ENCODE measurements around the gene CLCN2. TPM values are rescaled to one million over a fixed set of nuclear protein-coding genes. Genes with fewer than 3 reads are reported as not detected.
A peak's percentile ranks its signal among the peaks of the same experiment; 100 is the strongest.

Gene CLCN2
- total RNA-seq, 2 experiments from 2014 or later, result 4.7 to 4.8 TPM

GRCh38 chr3:184328516-184328915 is 32.9 kb downstream of the CLCN2 start:
- no peaks in the 10 kb centered on the region for H3K27me3 Mint-ChIP-seq (ENCODE audit: low read depth)
- peaks cover 19% of the 10 kb centered on the region for H3K4me1 Mint-ChIP-seq (ENCODE audit: low read depth)
- ChIA-PET POLR2A (interaction anchor here (0.9 kb wide), 1 partner anchor 8 kb away, joined by 3 read pairs; no protein-coding TSS in a partner anchor), CTCF (no interaction called here)
- no peak for ATAC-seq
- DNase-seq, result no peak
- peak overlapping the region; percentile 18 for H3K27ac Mint-ChIP-seq
- no peaks in the 10 kb centered on the region for H3K9me3 Mint-ChIP-seq (ENCODE audit: insufficient read depth)
- no peak overlapping the region for H3K4me3 Mint-ChIP-seq
- peaks cover 90% of the 10 kb centered on the region for H3K36me3 Mint-ChIP-seq (ENCODE audit: low read depth)

- DNase-seq (no peak), ATAC-seq (no peak)
- H3K4me3 Mint-ChIP-seq, result no peak overlapping the region
- H3K27ac Mint-ChIP-seq, result no peak overlapping the region
- ChIA-PET CTCF (interaction anchor here (0.8 kb wide), 1 partner anchor 27 kb away, joined by 4 read pairs; no protein-coding TSS in a partner anchor), POLR2A (interaction anchor here (0.6 kb wide), 2 partner anchors 9 to 10 kb away, joined by 3 read pairs; partner anchors contain the start of gene FAM131A)
- H3K27me3 Mint-ChIP-seq (ENCODE audit: low read depth), result no peaks in the 10 kb centered on the region
- H3K4me1 Mint-ChIP-seq (ENCODE audit: low read depth), result peaks cover 6% of the 10 kb centered on the region
- H3K9me3 Mint-ChIP-seq (ENCODE audit: insufficient read depth), result no peaks in the 10 kb centered on the region
- H3K36me3 Mint-ChIP-seq (ENCODE audit: low read depth), result peaks cover 89% of the 10 kb centered on the region
These were observed 34.2 kb downstream of the CLCN2 start for GRCh38 chr3:184327171-184327570.

DNA sequence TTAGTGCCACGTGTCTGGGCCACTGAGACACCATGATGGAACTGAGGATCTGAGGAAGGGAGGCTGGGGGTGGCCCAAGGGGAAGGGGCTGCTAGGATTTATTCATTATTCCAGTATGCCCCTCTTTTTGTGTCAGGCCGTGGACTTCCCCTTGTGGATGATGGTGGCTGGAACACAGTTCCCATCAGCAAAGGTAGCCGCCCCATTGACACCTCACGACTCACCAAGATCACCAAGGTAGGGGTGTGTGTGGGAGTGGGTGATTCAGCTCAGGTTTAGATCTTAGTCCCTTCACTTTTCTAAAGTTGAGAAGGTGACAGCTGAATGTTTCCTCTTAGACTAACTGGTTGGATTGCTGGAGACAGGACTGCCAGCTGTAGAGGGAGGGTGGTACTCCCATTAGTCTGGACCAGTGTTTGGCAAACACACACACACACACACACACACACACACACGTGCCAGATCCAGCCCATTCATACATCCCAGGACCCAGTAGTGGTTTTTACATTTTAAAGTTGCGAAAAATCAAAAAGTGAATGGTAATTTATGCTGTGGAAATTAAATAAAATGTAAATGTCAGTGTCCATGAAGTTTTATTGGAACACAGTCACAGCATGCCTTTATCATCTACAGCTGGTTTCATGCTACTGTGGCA is 35.6 kb downstream of the CLCN2 start:
- ATAC-seq (no peak), DNase-seq (no peak)
- CTCF ChIA-PET, result no interaction called here
- peaks cover 90% of the 10 kb centered on the region for H3K36me3 Mint-ChIP-seq (ENCODE audit: low read depth)
- H3K27me3 Mint-ChIP-seq (ENCODE audit: low read depth), result no peaks in the 10 kb centered on the region
- no peak overlapping the region for H3K27ac Mint-ChIP-seq
- H3K4me1 Mint-ChIP-seq (ENCODE audit: low read depth), result peaks cover 2% of the 10 kb centered on the region
- H3K4me3 Mint-ChIP-seq, result no peak overlapping the region
- POLR2A ChIA-PET, result no interaction called here
- H3K9me3 Mint-ChIP-seq (ENCODE audit: insufficient read depth), result no peaks in the 10 kb centered on the region

DNA sequence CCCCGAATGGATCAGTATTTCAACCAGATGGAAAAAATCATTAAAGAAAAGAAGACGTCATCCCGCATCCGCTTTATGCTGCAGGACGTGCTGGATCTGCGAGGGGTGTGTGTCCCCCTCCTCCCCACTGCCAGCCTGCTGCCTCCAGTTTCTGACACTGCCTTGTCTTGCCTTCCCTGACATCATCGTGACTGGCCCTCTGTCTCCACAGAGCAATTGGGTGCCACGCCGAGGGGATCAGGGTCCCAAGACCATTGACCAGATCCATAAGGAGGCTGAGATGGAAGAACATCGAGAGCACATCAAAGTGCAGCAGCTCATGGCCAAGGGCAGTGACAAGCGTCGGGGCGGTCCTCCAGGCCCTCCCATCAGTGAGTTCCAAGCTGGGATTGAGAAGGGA is 36.1 kb downstream of the CLCN2 start:
- Mint-ChIP-seq H3K27ac (no peak overlapping the region), H3K9me3 (ENCODE audit: insufficient read depth) (no peaks in the 10 kb centered on the region), H3K27me3 (ENCODE audit: low read depth) (no peaks in the 10 kb centered on the region), H3K4me3 (no peak overlapping the region), H3K36me3 (ENCODE audit: low read depth) (peaks cover 91% of the 10 kb centered on the region), H3K4me1 (ENCODE audit: low read depth) (peaks cover 2% of the 10 kb centered on the region)
- DNase-seq (no peak), ATAC-seq (no peak)
- CTCF ChIA-PET, result no interaction called here
- POLR2A ChIA-PET, result no interaction called here

- Mint-ChIP-seq H3K9me3 (ENCODE audit: insufficient read depth) (no peaks in the 10 kb centered on the region), H3K27ac (no peak overlapping the region)
- CTCF ChIA-PET, result no interaction called here
These were observed 37.7 kb downstream of the CLCN2 start for GRCh38 chr3:184323696-184324095.

GRCh38 chr3:184322731-184323487 is 38.5 kb downstream of the CLCN2 start:
- no peaks in the 10 kb centered on the region for H3K9me3 Mint-ChIP-seq (ENCODE audit: insufficient read depth)
- POLR2A ChIA-PET, result no interaction called here
- H3K36me3 Mint-ChIP-seq (ENCODE audit: low read depth), result peaks cover 83% of the 10 kb centered on the region
- CTCF ChIA-PET, result no interaction called here
- H3K27ac Mint-ChIP-seq, result no peak overlapping the region
- ATAC-seq (no peak), DNase-seq (no peak)
- no peak overlapping the region for H3K4me3 Mint-ChIP-seq
- no peaks in the 10 kb centered on the region for H3K27me3 Mint-ChIP-seq (ENCODE audit: low read depth)
- peaks cover 13% of the 10 kb centered on the region for H3K4me1 Mint-ChIP-seq (ENCODE audit: low read depth)

More at GRCh38 chr3:184323696-184324095, 37.7 kb downstream of the CLCN2 start:
- DNase-seq (no peak), ATAC-seq (no peak)
- Mint-ChIP-seq H3K36me3 (ENCODE audit: low read depth) (peaks cover 87% of the 10 kb centered on the region), H3K4me1 (ENCODE audit: low read depth) (peaks cover 10% of the 10 kb centered on the region), H3K27me3 (ENCODE audit: low read depth) (no peaks in the 10 kb centered on the region), H3K4me3 (no peak overlapping the region)
- POLR2A ChIA-PET, result interaction anchor here (1.1 kb wide), 1 partner anchor 30 kb away, joined by 3 read pairs; no protein-coding TSS in a partner anchor

- no peaks in the 10 kb centered on the region for H3K9me3 Mint-ChIP-seq (ENCODE audit: insufficient read depth)
- H3K4me3 Mint-ChIP-seq, result no peak overlapping the region
- H3K36me3 Mint-ChIP-seq (ENCODE audit: low read depth), result peaks cover 83% of the 10 kb centered on the region
- H3K4me1 Mint-ChIP-seq (ENCODE audit: low read depth), result peaks cover 25% of the 10 kb centered on the region
- CTCF ChIA-PET, result interaction anchor here (1.4 kb wide), 1 partner anchor 16 kb away, joined by 4 read pairs; no protein-coding TSS in a partner anchor
- POLR2A ChIA-PET, result no interaction called here
- no peak overlapping the region for H3K27ac Mint-ChIP-seq
- no peaks in the 10 kb centered on the region for H3K27me3 Mint-ChIP-seq (ENCODE audit: low read depth)
- DNase-seq (no peak), ATAC-seq (no peak)
These were observed 39.7 kb downstream of the CLCN2 start for GRCh38 chr3:184321666-184322065.

GRCh38 chr3:184320104-184320445 is 41.3 kb downstream of the CLCN2 start:
- no peaks in the 10 kb centered on the region for H3K9me3 Mint-ChIP-seq (ENCODE audit: insufficient read depth)
- ATAC-seq (no peak), DNase-seq (no peak)
- H3K36me3 Mint-ChIP-seq (ENCODE audit: low read depth), result peaks cover 76% of the 10 kb centered on the region
- peaks cover 31% of the 10 kb centered on the region for H3K4me1 Mint-ChIP-seq (ENCODE audit: low read depth)
- H3K4me3 Mint-ChIP-seq, result no peak overlapping the region
- no peak overlapping the region for H3K27ac Mint-ChIP-seq
- H3K27me3 Mint-ChIP-seq (ENCODE audit: low read depth), result no peaks in the 10 kb centered on the region
- ChIA-PET POLR2A (interaction anchor here (1.2 kb wide), 1 partner anchor 8 kb away, joined by 3 read pairs; no protein-coding TSS in a partner anchor), CTCF (no interaction called here)

DNA sequence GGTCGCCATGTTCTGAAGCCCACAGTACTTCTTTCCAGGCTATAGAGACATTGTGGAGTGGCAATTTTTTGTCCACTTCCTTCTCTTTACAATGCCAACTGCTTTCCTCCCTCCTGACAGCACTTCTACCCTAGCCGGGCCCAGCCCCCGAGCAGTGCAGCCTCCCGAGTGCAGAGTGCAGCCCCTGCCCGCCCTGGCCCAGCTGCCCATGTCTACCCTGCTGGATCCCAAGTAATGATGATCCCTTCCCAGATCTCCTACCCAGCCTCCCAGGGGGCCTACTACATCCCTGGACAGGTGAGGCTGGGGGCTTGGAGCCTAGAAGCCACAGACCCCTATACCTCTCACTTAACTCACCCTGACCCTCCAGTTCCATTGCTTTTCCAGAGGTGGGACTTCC is 44.2 kb downstream of the CLCN2 start:
- DNase-seq (no peak), ATAC-seq (no peak)
- peaks cover 50% of the 10 kb centered on the region for H3K36me3 Mint-ChIP-seq (ENCODE audit: low read depth)
- H3K27ac Mint-ChIP-seq, result peak overlapping the region; percentile 32
- H3K27me3 Mint-ChIP-seq (ENCODE audit: low read depth), result no peaks in the 10 kb centered on the region
- ChIA-PET POLR2A (no interaction called here), CTCF (no interaction called here)
- H3K4me3 Mint-ChIP-seq, result no peak overlapping the region
- no peaks in the 10 kb centered on the region for H3K9me3 Mint-ChIP-seq (ENCODE audit: insufficient read depth)
- peaks cover 28% of the 10 kb centered on the region for H3K4me1 Mint-ChIP-seq (ENCODE audit: low read depth)

GRCh38 chr3:184316792-184317191 is 44.6 kb downstream of the CLCN2 start:
- H3K4me3 Mint-ChIP-seq, result peak overlapping the region; percentile 85
- H3K27ac Mint-ChIP-seq, result peak overlapping the region; percentile 94
- peaks cover 28% of the 10 kb centered on the region for H3K4me1 Mint-ChIP-seq (ENCODE audit: low read depth)
- H3K9me3 Mint-ChIP-seq (ENCODE audit: insufficient read depth), result no peaks in the 10 kb centered on the region
- no peak for DNase-seq
- peaks cover 47% of the 10 kb centered on the region for H3K36me3 Mint-ChIP-seq (ENCODE audit: low read depth)
- H3K27me3 Mint-ChIP-seq (ENCODE audit: low read depth), result no peaks in the 10 kb centered on the region
- ATAC-seq, result no peak
- CTCF ChIA-PET, result interaction anchor here (1.3 kb wide), 1 partner anchor 16 kb away, joined by 4 read pairs; no protein-coding TSS in a partner anchor
- POLR2A ChIA-PET, result interaction anchor here (0.9 to 2.3 kb wide), 2 partner anchors 13 to 16 kb away, joined by 3 to 6 read pairs; no protein-coding TSS in a partner anchor

GRCh38 chr3:184315871-184316661 is 45.3 kb downstream of the CLCN2 start:
- peak overlapping the region; percentile 94 for H3K27ac Mint-ChIP-seq
- CTCF ChIA-PET, result interaction anchor here (0.9 to 1.3 kb wide), 2 partner anchors 11 to 16 kb away, joined by 3 to 4 read pairs; no protein-coding TSS in a partner anchor
- peaks cover 28% of the 10 kb centered on the region for H3K4me1 Mint-ChIP-seq (ENCODE audit: low read depth)
- no peak for DNase-seq
- H3K36me3 Mint-ChIP-seq (ENCODE audit: low read depth), result peaks cover 40% of the 10 kb centered on the region
- H3K4me3 Mint-ChIP-seq, result peak overlapping the region; percentile 85
- ATAC-seq, result no peak
- H3K27me3 Mint-ChIP-seq (ENCODE audit: low read depth), result no peaks in the 10 kb centered on the region
- no peaks in the 10 kb centered on the region for H3K9me3 Mint-ChIP-seq (ENCODE audit: insufficient read depth)
- POLR2A ChIA-PET, result interaction anchor here (0.9 to 2.3 kb wide), 6 partner anchors 10 to 47 kb away, joined by 3 to 6 read pairs (median 4); partner anchors contain the start of gene FAM131A
